H1 (cell line): Measurements from ENCODE around the gene SHLD1. TPM values are rescaled to one million over a fixed set of nuclear protein-coding genes. Genes with fewer than 3 reads are reported as not detected.

Experiments
- CTCF ChIA-PET: fragments of 300-600 bp; sonication (Branson Sonifier 250); formaldehyde crosslinking; loops from one replicate; lab custom pipeline; 2021; ENCODE audit not compliant: partially characterized antibody; lab: Charles Lee
- POLR2A ChIA-PET: fragments of 300-600 bp; sonication (Branson Sonifier 250); formaldehyde crosslinking; loops from one replicate; lab custom pipeline; 2021; ENCODE audit warnings: inconsistent platforms; ENCODE audit not compliant: partially characterized antibody; lab: Charles Lee
- DNase-seq, 2 experiments: peaks; one replicate each; pipeline versions ENCODE4 v3.0.0 to v3.0.0-alpha.2; 2010 to 2022; ENCODE audit warnings: low spot score in 2 of 2, low read depth in 1 of 2, mixed read lengths in 1 of 2
- FAIRE-seq: peaks from 2 replicates; lab custom pipeline; 2011; peaks lifted over from hg19 to GRCh38; lab: Jason Lieb, UNC
- H2AFZ ChIP-seq: 2 replicates; pipeline ENCODE4 v1.8.1; 2012; ENCODE audit warnings: low read length, inconsistent platforms
- H2AK5ac ChIP-seq: 2 replicates; pipeline ENCODE4 v1.6.1; 2013; ENCODE audit warnings: low read depth, low read length
- H2BK120ac ChIP-seq: replicated peaks from 2 replicates; pipeline ENCODE3; 2013; ENCODE audit warnings: low read depth, low read length, inconsistent platforms
- H2BK12ac ChIP-seq: 2 replicates; pipeline ENCODE4 v1.6.1; 2013; ENCODE audit warnings: low read depth, low read length
- H2BK15ac ChIP-seq: 2 replicates; pipeline ENCODE4 v1.6.1; 2013; ENCODE audit warnings: low read length
- H2BK20ac ChIP-seq: 2 replicates; pipeline ENCODE4 v1.6.1; 2013; ENCODE audit warnings: low read length
- H2BK5ac ChIP-seq: 2 replicates; pipeline ENCODE4 v1.6.1; 2013; ENCODE audit warnings: low read depth, low read length
- H3K14ac ChIP-seq: 2 replicates; pipeline ENCODE4 v1.6.1; 2013; ENCODE audit warnings: inconsistent platforms; ENCODE audit not compliant: insufficient read length
- H3K18ac ChIP-seq: 2 replicates; pipeline ENCODE4 v1.6.1; 2013; ENCODE audit warnings: low read length; ENCODE audit errors: extremely low read depth
- H3K23ac ChIP-seq: 2 replicates; pipeline ENCODE4 v1.6.1; 2013; ENCODE audit warnings: inconsistent platforms; ENCODE audit not compliant: insufficient read length
- H3K23me2 ChIP-seq: 2 replicates; pipeline ENCODE4 v1.6.1; 2013; ENCODE audit warnings: low read depth, low read length
- H3K27ac ChIP-seq: 2 replicates; pipeline ENCODE4 v1.6.1; 2011; ENCODE audit warnings: low read depth, low read length, inconsistent platforms
- H3K27me3 ChIP-seq, 4 experiments: replicated peaks in 1 of 4; 1 replicate in 1 of 4; 2 replicates in 3 of 4; pipeline versions ENCODE4 v1.6.1 to v1.8.1; 2011 to 2013; ENCODE audit warnings: low read length in 3 of 4, mild to moderate bottlenecking in 3 of 4, inconsistent platforms in 2 of 4, mixed read lengths in 2 of 4, moderate library complexity in 1 of 4; ENCODE audit not compliant: control insufficient read depth in 3 of 4, insufficient read depth in 3 of 4; ENCODE audit errors: extremely low read depth in 1 of 4
- H3K36me3 ChIP-seq, 4 experiments: 2 replicates each; pipeline versions ENCODE4 v1.6.1 to v1.8.1; 2011 to 2013; ENCODE audit warnings: mild to moderate bottlenecking in 4 of 4, low read length in 3 of 4, moderate library complexity in 2 of 4, control low read depth in 1 of 4, inconsistent platforms in 1 of 4; ENCODE audit not compliant: insufficient read depth in 4 of 4, control insufficient read depth in 2 of 4
- H3K4ac ChIP-seq: replicated peaks from 2 replicates; pipeline ENCODE3; 2013; ENCODE audit warnings: low read length, low read depth, mixed read lengths, inconsistent platforms; ENCODE audit not compliant: insufficient read length
- H3K4me1 ChIP-seq, 4 experiments: replicated peaks in 1 of 4; 1 replicate in 1 of 4; 2 replicates in 3 of 4; pipeline versions ENCODE4 v1.6.1 to v1.8.1; 2011 to 2013; ENCODE audit warnings: low read length in 3 of 4, inconsistent platforms in 2 of 4, mixed read lengths in 1 of 4; ENCODE audit not compliant: insufficient read depth in 4 of 4, control insufficient read depth in 3 of 4
- H3K4me2 ChIP-seq, 2 experiments: 2 replicates each; pipeline versions ENCODE4 v1.6.1 to v1.8.1; 2011 to 2013; ENCODE audit warnings: low read depth in 2 of 2, low read length in 2 of 2, control low read depth in 1 of 2, inconsistent platforms in 1 of 2, mild to moderate bottlenecking in 1 of 2; ENCODE audit not compliant: insufficient read depth in 1 of 2
- H3K4me3 ChIP-seq, 4 experiments: fragments of 200-600, 300-600 bp in 1 of 4; sonication (generic), shearing (Covaris generic), sonication (Bioruptor Twin) in 1 of 4; 2 replicates each; pipeline versions ENCODE4 v1.5.1 to v1.8.1; 2011 to 2016; ENCODE audit warnings: low read length in 4 of 4, low read depth in 3 of 4, control low read depth in 2 of 4, inconsistent platforms in 2 of 4, mild to moderate bottlenecking in 2 of 4, mixed read lengths in 1 of 4, moderate library complexity in 1 of 4; ENCODE audit not compliant: insufficient read depth in 2 of 4; ENCODE audit errors: extremely low read depth in 1 of 4
- H3K56ac ChIP-seq: replicated peaks from 2 replicates; pipeline ENCODE3; 2013; ENCODE audit warnings: low read depth, mild to moderate bottlenecking, mixed read lengths, low read length, inconsistent platforms; ENCODE audit not compliant: insufficient read length
- H3K79me1 ChIP-seq: 2 replicates; pipeline ENCODE4 v1.6.1; 2013; ENCODE audit warnings: low read depth, low read length, control low read depth
- H3K79me2 ChIP-seq, 2 experiments: 2 replicates each; pipeline versions ENCODE4 v1.6.1 to v1.8.1; 2012 to 2013; ENCODE audit warnings: low read length in 2 of 2, mild to moderate bottlenecking in 2 of 2, inconsistent platforms in 1 of 2; ENCODE audit not compliant: insufficient read depth in 2 of 2, control insufficient read depth in 1 of 2
- H3K9ac ChIP-seq, 4 experiments: replicated peaks in 1 of 4; 1 replicate in 1 of 4; 2 replicates in 3 of 4; pipeline versions ENCODE4 v1.6.1 to v1.8.1; 2011 to 2013; ENCODE audit warnings: low read depth in 3 of 4, low read length in 3 of 4, control low read depth in 2 of 4, mild to moderate bottlenecking in 2 of 4, moderate library complexity in 2 of 4, inconsistent platforms in 1 of 4; ENCODE audit errors: extremely low read depth in 1 of 4
- H3K9me3 ChIP-seq, 2 experiments: 2 replicates each; pipeline versions ENCODE4 v1.6.1 to v1.8.1; 2012 to 2013; ENCODE audit warnings: mild to moderate bottlenecking in 2 of 2, moderate library complexity in 2 of 2, control low read depth in 1 of 2, inconsistent platforms in 1 of 2, low read depth in 1 of 2, low read length in 1 of 2, mixed read lengths in 1 of 2; ENCODE audit not compliant: insufficient read depth in 2 of 2
- H4K20me1 ChIP-seq, 2 experiments: replicated peaks in 1 of 2; 2 replicates each; pipeline versions ENCODE3 to v1.8.1; 2011 to 2013; ENCODE audit warnings: inconsistent platforms in 2 of 2, low read length in 2 of 2, mild to moderate bottlenecking in 1 of 2; ENCODE audit not compliant: insufficient read depth in 2 of 2, control insufficient read depth in 1 of 2
- H4K5ac ChIP-seq: 2 replicates; pipeline ENCODE4 v1.6.1; 2013; ENCODE audit warnings: low read length, low read depth, mixed read lengths, inconsistent platforms; ENCODE audit not compliant: insufficient read length
- H4K8ac ChIP-seq: 2 replicates; pipeline ENCODE4 v1.8.0; 2013; ENCODE audit warnings: mild to moderate bottlenecking, moderate library complexity, low read length, inconsistent platforms; ENCODE audit not compliant: insufficient read depth; ENCODE audit errors: extremely low read depth
- H4K91ac ChIP-seq: replicated peaks from 2 replicates; pipeline ENCODE3; 2013; ENCODE audit warnings: low read length, mixed read lengths, inconsistent platforms; ENCODE audit not compliant: insufficient read length
- ASH2L ChIP-seq: fragments of 200-600, 300-600 bp; sonication (generic); IDR thresholded peaks from one replicate; pipeline ENCODE4 v1.7.1; 2017; ENCODE audit warnings: low read length
- ATF2 ChIP-seq: IDR thresholded peaks from 2 replicates; pipeline ENCODE4 v1.6.1; 2012; ENCODE audit warnings: low read length, inconsistent platforms
- CHD1 ChIP-seq: IDR thresholded peaks from 2 replicates; pipeline ENCODE4 v1.6.1; 2012; ENCODE audit warnings: low read depth, low read length, improper control_type of control experiment
- NANOG ChIP-seq: IDR thresholded peaks from 2 replicates; pipeline ENCODE4 v1.6.1; 2011; ENCODE audit warnings: low read length, low read depth, mild to moderate bottlenecking, inconsistent platforms; ENCODE audit not compliant: insufficient read depth, poor library complexity, severe bottlenecking
- POLR2A ChIP-seq, 2 experiments: IDR thresholded peaks; 1 replicate in 1 of 2; 2 replicates in 1 of 2; pipeline ENCODE4 v1.6.1; 2011; ENCODE audit warnings: low read depth in 2 of 2, low read length in 2 of 2, mild to moderate bottlenecking in 2 of 2; ENCODE audit errors: control extremely low read depth in 1 of 2
- SP2 ChIP-seq: IDR thresholded peaks from 2 replicates; pipeline ENCODE4 v1.6.1; 2012; ENCODE audit warnings: mild to moderate bottlenecking, low read length, inconsistent platforms
- TBP ChIP-seq: IDR thresholded peaks from 2 replicates; pipeline ENCODE4 v1.6.1; 2011; ENCODE audit warnings: low read depth, low read length, improper control_type of control experiment
- WGBS, 2 experiments: shearing (Covaris generic) in 1 of 2; methylation state at CpG; one replicate each; pipeline versions ENCODE4 v1.1.6 to v1.1.7; 2013 to 2015; ENCODE audit warnings: low lambda C conversion rate in 2 of 2, mixed read lengths in 2 of 2, inconsistent platforms in 1 of 2, low coverage in 1 of 2, missing lambda C conversion rate in 1 of 2; ENCODE audit not compliant: insufficient replicate concordance in 2 of 2, insufficient coverage in 1 of 2, insufficient read length in 1 of 2; ENCODE audit errors: extremely low coverage in 1 of 2, missing lambda C conversion rate in 1 of 2; 5-methylcytosine and 5-hydroxymethylcytosine counted together
- polyA plus RNA-seq, 7 experiments: library from polyadenylated mRNA; depleted of rRNA in 3 of 7; stranded (reverse) in 5 of 7; unstranded in 2 of 7; fragments of >200 nt in 5 of 7; fragments of 200-250 nt in 2 of 7; gene quantifications; 1 replicate in 5 of 7; 2 replicates in 1 of 7; 4 replicates in 1 of 7; pipeline versions ENCODE4 v1.2.1 to v1.2.3, GENCODE V29; 2011 to 2013; ENCODE audit warnings: missing spikeins in 2 of 7, mixed read lengths in 2 of 7
- total RNA-seq: library from RNA; stranded (reverse); fragmentation: NEBNext Ultra II Directional; extraction: Animal tissue kit (Norgen Biotek cat#: 25700); gene quantifications from 2 replicates; pipeline ENCODE4 v1.2.1, GENCODE V29; 2021

Gene SHLD1
- total and polyA plus RNA-seq, 2 of the 8 experiments (the other 6 are each of a cell fraction or from before 2014, with no cell fraction given) = 4.2 to 6.5 TPM

- DNase-seq (no peak), FAIRE-seq (no peak)
- Histone ChIP-seq H2BK12ac (no peak overlapping the region), H4K5ac (no peak overlapping the region), H4K91ac (no peak overlapping the region), H3K9me3 (no peaks in the 10 kb centered on the region), H3K4me2 (no peak overlapping the region), H3K4me1 (no peaks in the 10 kb centered on the region), H2BK20ac (no peak overlapping the region), H3K79me2 (no peaks in the 10 kb centered on the region), H2BK15ac (no peak overlapping the region), H3K23me2 (no peaks in the 10 kb centered on the region), H3K27me3 (no peaks in the 10 kb centered on the region), H4K20me1 (no peaks in the 10 kb centered on the region), H3K4ac (no peak overlapping the region), H2BK120ac (no peak overlapping the region), H4K8ac (no peak overlapping the region), H3K36me3 (no peaks in the 10 kb centered on the region; a peak in 1 of 8 replicates), H3K9ac (no peak overlapping the region), H3K27ac (no peak overlapping the region), H2AFZ (no peak overlapping the region), H3K56ac (no peak overlapping the region), H2BK5ac (no peak overlapping the region), H3K79me1 (no peaks in the 10 kb centered on the region; the same call in 1 of the 2 replicates), H2AK5ac (no peak overlapping the region), H3K23ac (no peak overlapping the region), H3K4me3 (no peak overlapping the region), H3K18ac (no peak overlapping the region), H3K14ac (no peak overlapping the region)
- CTCF ChIA-PET = interaction anchor here (1.3 kb wide), 1 partner anchor 223 kb away, joined by 4 read pairs; no protein-coding TSS in a partner anchor
- WGBS, 2 experiments = 89% methylated on average over 2 of the region's 2 CpGs; no CpG with 5 or more reads in 1 of the 2 experiments
- POLR2A ChIA-PET = no interaction called here
- TF ChIP-seq POLR2A (IDR thresholded peaks at IDR 0.05; ENCODE audit: control extremely low read depth in 1 of 2, low read depth in 2 of 2, low read length in 2 of 2) (no peak), ATF2 (no peak), SP2 (no peak), CHD1 (no peak), ASH2L (no peak), TBP (no peak), NANOG (no peak)
Observed at GRCh38 chr20:5780846-5781217, 30.6 kb downstream of the SHLD1 start.
